Measurements from ENCODE around the gene MCC.

DNA sequence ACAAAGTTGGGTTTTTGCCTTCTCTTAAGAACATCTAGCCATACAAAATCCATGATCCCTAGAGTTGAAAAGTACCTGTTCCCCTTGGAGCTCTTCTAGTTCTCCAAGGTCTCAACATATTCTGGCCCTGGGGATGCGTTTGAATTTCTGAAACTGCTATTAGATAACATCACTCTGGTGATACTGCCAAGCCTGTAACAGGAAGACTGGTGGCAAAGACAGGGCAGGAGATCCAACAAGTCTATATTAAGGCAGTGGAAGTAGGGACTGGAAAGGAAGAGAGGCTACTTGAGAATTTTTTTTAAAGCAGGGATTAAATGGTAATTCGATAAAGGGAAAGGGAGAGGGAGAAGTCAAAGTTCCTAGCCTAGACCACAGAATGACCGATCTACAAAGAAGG lies 264.9 kb downstream of the MCC start:
- TF ChIP-seq, protein P1, sequence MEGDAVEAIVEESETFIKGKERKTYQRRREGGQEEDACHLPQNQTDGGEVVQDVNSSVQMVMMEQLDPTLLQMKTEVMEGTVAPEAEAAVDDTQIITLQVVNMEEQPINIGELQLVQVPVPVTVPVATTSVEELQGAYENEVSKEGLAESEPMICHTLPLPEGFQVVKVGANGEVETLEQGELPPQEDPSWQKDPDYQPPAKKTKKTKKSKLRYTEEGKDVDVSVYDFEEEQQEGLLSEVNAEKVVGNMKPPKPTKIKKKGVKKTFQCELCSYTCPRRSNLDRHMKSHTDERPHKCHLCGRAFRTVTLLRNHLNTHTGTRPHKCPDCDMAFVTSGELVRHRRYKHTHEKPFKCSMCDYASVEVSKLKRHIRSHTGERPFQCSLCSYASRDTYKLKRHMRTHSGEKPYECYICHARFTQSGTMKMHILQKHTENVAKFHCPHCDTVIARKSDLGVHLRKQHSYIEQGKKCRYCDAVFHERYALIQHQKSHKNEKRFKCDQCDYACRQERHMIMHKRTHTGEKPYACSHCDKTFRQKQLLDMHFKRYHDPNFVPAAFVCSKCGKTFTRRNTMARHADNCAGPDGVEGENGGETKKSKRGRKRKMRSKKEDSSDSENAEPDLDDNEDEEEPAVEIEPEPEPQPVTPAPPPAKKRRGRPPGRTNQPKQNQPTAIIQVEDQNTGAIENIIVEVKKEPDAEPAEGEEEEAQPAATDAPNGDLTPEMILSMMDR (IDR thresholded peaks at IDR 0.05; ENCODE audit: insufficient read depth, low read length): no peak
- TF ChIP-seq GABPA (IDR thresholded peaks at IDR 0.05; ENCODE audit: low read depth) (no peak), POLR2AphosphoS5 (IDR thresholded peaks at IDR 0.05; ENCODE audit: low read depth) (no peak), SPI1 (IDR thresholded peaks at IDR 0.05; ENCODE audit: borderline replicate concordance, low read depth) (no peak)
- TF ChIP-seq, protein P2, sequence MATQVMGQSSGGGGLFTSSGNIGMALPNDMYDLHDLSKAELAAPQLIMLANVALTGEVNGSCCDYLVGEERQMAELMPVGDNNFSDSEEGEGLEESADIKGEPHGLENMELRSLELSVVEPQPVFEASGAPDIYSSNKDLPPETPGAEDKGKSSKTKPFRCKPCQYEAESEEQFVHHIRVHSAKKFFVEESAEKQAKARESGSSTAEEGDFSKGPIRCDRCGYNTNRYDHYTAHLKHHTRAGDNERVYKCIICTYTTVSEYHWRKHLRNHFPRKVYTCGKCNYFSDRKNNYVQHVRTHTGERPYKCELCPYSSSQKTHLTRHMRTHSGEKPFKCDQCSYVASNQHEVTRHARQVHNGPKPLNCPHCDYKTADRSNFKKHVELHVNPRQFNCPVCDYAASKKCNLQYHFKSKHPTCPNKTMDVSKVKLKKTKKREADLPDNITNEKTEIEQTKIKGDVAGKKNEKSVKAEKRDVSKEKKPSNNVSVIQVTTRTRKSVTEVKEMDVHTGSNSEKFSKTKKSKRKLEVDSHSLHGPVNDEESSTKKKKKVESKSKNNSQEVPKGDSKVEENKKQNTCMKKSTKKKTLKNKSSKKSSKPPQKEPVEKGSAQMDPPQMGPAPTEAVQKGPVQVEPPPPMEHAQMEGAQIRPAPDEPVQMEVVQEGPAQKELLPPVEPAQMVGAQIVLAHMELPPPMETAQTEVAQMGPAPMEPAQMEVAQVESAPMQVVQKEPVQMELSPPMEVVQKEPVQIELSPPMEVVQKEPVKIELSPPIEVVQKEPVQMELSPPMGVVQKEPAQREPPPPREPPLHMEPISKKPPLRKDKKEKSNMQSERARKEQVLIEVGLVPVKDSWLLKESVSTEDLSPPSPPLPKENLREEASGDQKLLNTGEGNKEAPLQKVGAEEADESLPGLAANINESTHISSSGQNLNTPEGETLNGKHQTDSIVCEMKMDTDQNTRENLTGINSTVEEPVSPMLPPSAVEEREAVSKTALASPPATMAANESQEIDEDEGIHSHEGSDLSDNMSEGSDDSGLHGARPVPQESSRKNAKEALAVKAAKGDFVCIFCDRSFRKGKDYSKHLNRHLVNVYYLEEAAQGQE (IDR thresholded peaks at IDR 0.05; ENCODE audit: insufficient replicate concordance, low read depth): no peak
